D721Med (cell line): ENCODE data around the gene NUP153.
A peak's percentile ranks its signal among the peaks of the same experiment; 100 is the strongest.

Experiments used
- DNase-seq: peaks from one replicate; pipeline ENCODE4 v3.0.0; 2011; ENCODE audit warnings: low spot score; ENCODE audit not compliant: insufficient read length
- FAIRE-seq: peaks from 2 replicates; lab custom pipeline; 2011; peaks lifted over from hg19 to GRCh38; lab: Jason Lieb, UNC
- CTCF ChIP-seq: IDR thresholded peaks from 2 replicates; pipeline ENCODE4 v1.5.1; 2012; ENCODE audit warnings: mild to moderate bottlenecking, control low read depth; ENCODE audit not compliant: insufficient read depth; ENCODE audit errors: missing control alignments

Gene NUP153

GRCh38 chr6:17606606-17607005 is 100.1 kb downstream of the NUP153 start:
- TF ChIP-seq CTCF = no peak
- no peak for FAIRE-seq
- no peak for DNase-seq

GRCh38 chr6:17602888-17603287 is 103.8 kb downstream of the NUP153 start:
- no peak for TF ChIP-seq CTCF
- DNase-seq (no peak), FAIRE-seq (no peak)

- FAIRE-seq (no peak), DNase-seq (no peak)
Measured at GRCh38 chr6:17601386-17601703, 105.4 kb downstream of the NUP153 start.

GRCh38 chr6:17600527-17601385 is 106.0 kb downstream of the NUP153 start:
- DNase-seq (no peak), FAIRE-seq (no peak)
- TF ChIP-seq CTCF = no peak

More at GRCh38 chr6:17601386-17601703, 105.4 kb downstream of the NUP153 start:
- no peak for TF ChIP-seq CTCF

GRCh38 chr6:17599877-17600526 is 106.7 kb downstream of the NUP153 start, which contains the start of gene FAM8A1:
FAM8A1 (plus strand) TSS chr6:17600302; CDS start chr6:17600410, 108 bp downstream.
- DNase-seq (peak; percentile 67), FAIRE-seq (no peak)
- no peak for TF ChIP-seq CTCF

GRCh38 chr6:17596085-17596484 is 110.6 kb downstream of the NUP153 start:
- DNase-seq (no peak), FAIRE-seq (no peak)
- TF ChIP-seq CTCF = no peak

- no peak for FAIRE-seq
- DNase-seq = no peak
- TF ChIP-seq CTCF = no peak
Measured at GRCh38 chr6:17593246-17593645, 113.5 kb downstream of the NUP153 start.
